Erythroblast (primary cell): ENCODE measurements around the gene SUGP2.

Experiments
- GATA1 ChIP-seq: IDR thresholded peaks from 2 replicates; pipeline ENCODE4 v1.6.1; 2011; ENCODE audit warnings: low read depth, mild to moderate bottlenecking, control low read depth, low read length, moderate library complexity
- POLR2A ChIP-seq: IDR thresholded peaks from 2 replicates; pipeline ENCODE4 v1.6.1; 2011; ENCODE audit warnings: mild to moderate bottlenecking, low read length

DNA sequence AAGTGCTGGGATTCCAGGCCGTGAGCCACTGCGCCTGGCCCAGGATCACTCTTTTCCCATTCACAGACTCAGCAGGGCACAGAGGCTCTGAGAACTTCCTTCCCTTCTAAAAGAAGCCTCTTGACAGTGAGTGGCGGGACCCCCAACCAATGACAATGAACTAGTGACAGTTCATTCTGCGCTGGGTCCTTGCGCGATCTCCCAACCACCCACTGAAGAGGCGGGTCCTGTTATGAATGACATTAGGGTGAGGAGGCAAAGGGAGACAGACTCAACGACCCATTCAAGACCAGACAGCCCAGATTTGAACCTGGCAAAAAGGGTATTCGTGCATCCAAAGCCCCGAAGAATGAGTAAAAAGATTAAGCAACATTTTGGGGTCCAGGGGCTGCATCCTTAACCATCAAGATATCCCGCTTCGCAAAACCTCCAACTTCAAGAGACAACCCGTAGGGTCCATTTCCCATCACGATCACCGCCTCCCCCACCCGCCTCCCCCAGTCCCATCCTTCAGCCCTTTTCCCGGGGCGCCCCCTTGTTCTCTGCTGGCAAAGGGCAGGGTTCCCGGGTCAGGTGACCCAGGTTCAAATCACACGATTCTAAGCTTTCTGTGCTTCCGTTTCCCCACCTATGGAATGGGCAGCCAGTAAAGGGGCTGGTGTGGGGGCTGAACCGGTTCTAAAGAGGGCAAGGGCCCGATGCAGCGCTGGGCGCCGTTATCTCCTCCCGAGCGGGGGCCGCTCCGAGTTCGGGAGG, 719 bp downstream of the SUGP2 start:
- TF ChIP-seq POLR2A = no peak
- no peak for TF ChIP-seq GATA1
